Fibroblast of lung (primary cell): Measurements from ENCODE around the gene NSMF. TPM values are rescaled to one million over a fixed set of nuclear protein-coding genes. Genes with fewer than 3 reads are reported as not detected.

ENCODE experiments used
- DNase-seq, 2 donors: peaks; one replicate each; pipeline versions ENCODE4 v3.0.0 to v3.0.0-alpha.2; 2010; ENCODE audit warnings: low read depth in 2 of 2
- H2AFZ ChIP-seq: 2 replicates; pipeline ENCODE4 v1.5.1; 2012; ENCODE audit warnings: low read length, control low read depth, inconsistent platforms
- H3K27ac ChIP-seq: 2 replicates; pipeline ENCODE4 v1.5.1; 2011; ENCODE audit warnings: low read length, control low read depth; ENCODE audit not compliant: insufficient read depth
- H3K27me3 ChIP-seq: 2 replicates; pipeline ENCODE4 v1.5.1; 2011; ENCODE audit warnings: mild to moderate bottlenecking, low read length; ENCODE audit not compliant: control insufficient read depth, insufficient read depth
- H3K36me3 ChIP-seq: 2 replicates; pipeline ENCODE4 v1.5.1; 2011; ENCODE audit warnings: low read length; ENCODE audit not compliant: control insufficient read depth, insufficient read depth
- H3K4me1 ChIP-seq: 2 replicates; pipeline ENCODE4 v1.5.1; 2011; ENCODE audit warnings: low read length; ENCODE audit not compliant: control insufficient read depth, insufficient read depth; ENCODE audit errors: extremely low read depth
- H3K4me2 ChIP-seq: 2 replicates; pipeline ENCODE4 v1.5.1; 2011; ENCODE audit warnings: low read length, control low read depth; ENCODE audit not compliant: insufficient read depth; ENCODE audit errors: extremely low read depth
- H3K4me3 ChIP-seq, 4 experiments: fragments of 200-600 bp in 1 of 4; sonication (generic) in 1 of 4; replicated peaks in 1 of 4; 2 replicates each; pipeline ENCODE4 v1.5.1; 2011 to 2016; ENCODE audit warnings: low read length in 4 of 4, low read depth in 3 of 4, mild to moderate bottlenecking in 3 of 4, control low read depth in 2 of 4, inconsistent platforms in 1 of 4, mixed read lengths in 1 of 4; ENCODE audit not compliant: insufficient read depth in 1 of 4; ENCODE audit errors: control extremely low read depth in 1 of 4
- H3K79me2 ChIP-seq: 2 replicates; pipeline ENCODE4 v1.5.1; 2012; ENCODE audit warnings: mild to moderate bottlenecking, low read length, inconsistent platforms; ENCODE audit not compliant: control insufficient read depth, insufficient read depth
- H3K9ac ChIP-seq: 2 replicates; pipeline ENCODE4 v1.5.1; 2011; ENCODE audit warnings: mild to moderate bottlenecking, low read length, control low read depth; ENCODE audit not compliant: insufficient read depth
- H3K9me3 ChIP-seq: 2 replicates; pipeline ENCODE4 v1.5.1; 2012; ENCODE audit warnings: low read depth, low read length; ENCODE audit not compliant: control insufficient read depth, insufficient read depth
- H4K20me1 ChIP-seq: 2 replicates; pipeline ENCODE4 v1.5.1; 2011; ENCODE audit warnings: low read length; ENCODE audit not compliant: control insufficient read depth, insufficient read depth; ENCODE audit errors: extremely low read depth
- CTCF ChIP-seq, 2 donors: IDR thresholded peaks in 1 of 2; conservative IDR thresholded peaks in 1 of 2; 1 replicate in 1 of 2; 2 replicates in 1 of 2; pipeline ENCODE4 v1.5.1; 2011 to 2012; ENCODE audit warnings: low read length in 2 of 2, control low read depth in 1 of 2, inconsistent platforms in 1 of 2, low read depth in 1 of 2, mild to moderate bottlenecking in 1 of 2
- EZH2 ChIP-seq: IDR thresholded peaks from 2 replicates; pipeline ENCODE4 v1.5.1; 2012; ENCODE audit warnings: low read length, control low read depth, mild to moderate bottlenecking; ENCODE audit errors: missing control alignments
- polyA plus RNA-seq, 2 donors: library from polyadenylated mRNA; depleted of rRNA in 1 of 2; stranded (reverse) in 1 of 2; unstranded in 1 of 2; fragments of >200 nt; gene quantifications; 2 replicates each; pipeline ENCODE4 v1.2.1, GENCODE V29; 2011 to 2012; ENCODE audit warnings: missing spikeins in 1 of 2
- total RNA-seq: library from RNA; depleted of rRNA; stranded (reverse); fragments of >200 nt; gene quantifications from 2 replicates; pipeline ENCODE4 v1.2.1, GENCODE V29; 2014

NSMF gene
- total and polyA plus RNA-seq, 2 donors (not counting 1 experiment from before 2014, with no cell fraction given): 13.4 to 15.0 TPM

- peak within 1 kb of the TSS; percentile 54 for H3K27ac ChIP-seq
- H3K9me3 ChIP-seq: no peaks in the 10 kb centered on the region
- peak within 1 kb of the TSS; percentile 85 to 90 (median 86) for H3K4me3 ChIP-seq
- peak within 1 kb of the TSS; percentile 76 for H3K9ac ChIP-seq
- H3K36me3 ChIP-seq: no peaks in the 10 kb centered on the region
- no peaks in the 10 kb centered on the region for H4K20me1 ChIP-seq
- peak; percentile 85 to 93 for DNase-seq
- peak within 1 kb of the TSS; percentile 87 for H2AFZ ChIP-seq
- H3K4me2 ChIP-seq: peak within 1 kb of the TSS; percentile 89
- TF ChIP-seq EZH2 (no peak), CTCF (conservative IDR thresholded peaks at IDR 0.05 in 1 of 2, IDR thresholded peaks at IDR 0.05 in 1 of 2; ENCODE audit: low read depth in 1 of 2, low read length in 2 of 2) (peak; percentile 21 to 44)
- H3K79me2 ChIP-seq: peaks cover 2% of the 10 kb centered on the region
- H3K27me3 ChIP-seq: no peaks in the 10 kb centered on the region
- H3K4me1 ChIP-seq: peaks cover 8% of the 10 kb centered on the region
These were observed 36.3 kb downstream of the NSMF start, which contains the start of the genes EXD3 and NOXA1 for GRCh38 chr9:137422604-137423513. Gene EXD3, minus strand, starts transcription at chr9:137423162. Its CDS starts 27,805 bp downstream, at chr9:137395357. Gene NOXA1, plus strand, starts transcription at chr9:137423393. Its CDS starts 137 bp downstream, at chr9:137423530.

- Histone ChIP-seq H3K9ac (peak overlapping the region; percentile 76), H3K9me3 (no peaks in the 10 kb centered on the region), H3K79me2 (peaks cover 2% of the 10 kb centered on the region), H3K4me1 (peaks cover 8% of the 10 kb centered on the region), H3K4me2 (peak overlapping the region; percentile 89), H3K4me3 (peak overlapping the region; percentile 85 to 90 (median 86)), H3K27ac (peak overlapping the region; percentile 54), H2AFZ (peak overlapping the region; percentile 87), H3K27me3 (no peaks in the 10 kb centered on the region), H3K36me3 (no peaks in the 10 kb centered on the region), H4K20me1 (no peaks in the 10 kb centered on the region)
- DNase-seq: no peak
- TF ChIP-seq EZH2 (no peak), CTCF (conservative IDR thresholded peaks at IDR 0.05 in 1 of 2, IDR thresholded peaks at IDR 0.05 in 1 of 2; ENCODE audit: low read depth in 1 of 2, low read length in 2 of 2) (no peak)
These were observed 37.1 kb downstream of the NSMF start for GRCh38 chr9:137421838-137422603.
